K562 (cell line): ENCODE results near the gene PNLIPRP2. TPM values are rescaled to one million over a fixed set of nuclear protein-coding genes. Genes with fewer than 3 reads are reported as not detected.

Source experiments
- ATAC-seq: fragments of 200-7000 bp; cut with Tn5 transposase; 3 replicates; pipeline ENCODE4 v1.9.1; 2020; ENCODE audit warnings: moderate library complexity
- BruUV-seq: library from RNA; stranded (reverse); fragments of 400-500 nt; replicated peaks from 2 replicates; lab custom pipeline; 2021; lab: Mats Ljungman, UMichigan
- CTCF ChIA-PET: fragments of 300-600 bp; formaldehyde crosslinking; extraction: SDS; loops from one replicate; lab custom pipeline; 2021; ENCODE audit warnings: low intra/inter-chr PET ratio; lab: Yijun Ruan, JAX
- POLR2A ChIA-PET: fragments of 300-600, 350-650 bp; sonication (Branson Sonifier 250); formaldehyde crosslinking; extraction: SDS; loops from one replicate; lab custom pipeline; 2021; ENCODE audit warnings: antibody characterized with exemption, inconsistent platforms; lab: Yijun Ruan, JAX
- DNase-seq, 4 experiments: peaks; one replicate each; pipeline versions ENCODE4 v3.0.0 to v3.0.0-alpha.2; 2011 to 2018; ENCODE audit warnings: low spot score in 3 of 4, mixed read lengths in 3 of 4; ENCODE audit errors: extremely low read depth in 1 of 4
- FAIRE-seq: peaks from 2 replicates; lab custom pipeline; 2011; peaks lifted over from hg19 to GRCh38; lab: Jason Lieb, UNC
- H2AFZ ChIP-seq: 2 replicates; pipeline ENCODE4 v1.6.0; 2011; ENCODE audit warnings: low read depth, low read length, control low read depth, inconsistent platforms
- H3K27ac ChIP-seq: fragments of 200-600 bp; 3 replicates; pipeline ENCODE4 v1.8.0; 2011; ENCODE audit warnings: low read depth, mild to moderate bottlenecking, control low read depth, inconsistent platforms, low read length, moderate library complexity, mixed read lengths; ENCODE audit errors: extremely low read depth
- H3K27me3 ChIP-seq, 2 experiments: fragments of 300-600 bp in 1 of 2; 2 replicates in 1 of 2; 3 replicates in 1 of 2; pipeline versions ENCODE4 v1.6.0 to v1.8.0; 2011; ENCODE audit warnings: inconsistent platforms in 2 of 2, low read length in 2 of 2, mild to moderate bottlenecking in 1 of 2, mixed read lengths in 1 of 2, moderate library complexity in 1 of 2; ENCODE audit not compliant: control insufficient read depth in 2 of 2, insufficient read depth in 2 of 2
- H3K36me3 ChIP-seq: fragments of 300-600 bp; 3 replicates; pipeline ENCODE4 v1.8.0; 2011; ENCODE audit warnings: mild to moderate bottlenecking, low read length, inconsistent platforms; ENCODE audit not compliant: control insufficient read depth, insufficient read depth
- H3K4me1 ChIP-seq, 2 experiments: fragments of 200-600 bp in 1 of 2; replicated peaks in 1 of 2; 2 replicates in 1 of 2; 3 replicates in 1 of 2; pipeline versions ENCODE4 v1.5.1 to v1.8.0; 2011; ENCODE audit warnings: inconsistent platforms in 2 of 2, low read length in 2 of 2, mild to moderate bottlenecking in 1 of 2, mixed read lengths in 1 of 2, moderate library complexity in 1 of 2; ENCODE audit not compliant: control insufficient read depth in 2 of 2, insufficient read depth in 2 of 2
- H3K4me2 ChIP-seq: 2 replicates; pipeline ENCODE4 v1.6.1; 2011; ENCODE audit warnings: low read length, control low read depth, inconsistent platforms, mixed read lengths; ENCODE audit not compliant: insufficient read depth
- H3K4me3 ChIP-seq: fragments of 200-600 bp; sonication (generic), shearing (Covaris generic); 2 replicates; pipeline ENCODE4 v1.5.1; 2016; ENCODE audit warnings: control low read depth, inconsistent platforms
- H3K79me2 ChIP-seq: fragments of 200-600 bp; 3 replicates; pipeline ENCODE4 v1.8.0; 2011; ENCODE audit warnings: low read length, inconsistent platforms; ENCODE audit not compliant: control insufficient read depth, insufficient read depth
- H3K9ac ChIP-seq, 2 experiments: 2 replicates each; pipeline versions ENCODE4 v1.6.0 to v1.6.1; 2011; ENCODE audit warnings: low read depth in 2 of 2, low read length in 2 of 2, control low read depth in 1 of 2, inconsistent platforms in 1 of 2, mild to moderate bottlenecking in 1 of 2, mixed read lengths in 1 of 2; ENCODE audit not compliant: insufficient read depth in 1 of 2
- H3K9me1 ChIP-seq: one replicate; pipeline ENCODE4 v1.6.0; 2011; ENCODE audit warnings: inconsistent platforms, mild to moderate bottlenecking, low read length, moderate library complexity; ENCODE audit not compliant: control insufficient read depth, insufficient read depth
- H3K9me3 ChIP-seq: replicated peaks from 2 replicates; pipeline ENCODE4 v1.5.1; 2011; ENCODE audit warnings: low read depth, low read length, inconsistent platforms; ENCODE audit not compliant: control insufficient read depth, insufficient read depth
- H4K20me1 ChIP-seq: replicated peaks from 2 replicates; pipeline ENCODE4 v1.6.1; 2011; ENCODE audit warnings: low read length, inconsistent platforms, mixed read lengths; ENCODE audit not compliant: control insufficient read depth, insufficient read depth
- CCAR2 ChIP-seq: fragments of 200-400 bp; formaldehyde crosslinking; IDR thresholded peaks from 2 replicates; pipeline ENCODE4 v1.6.1; 2017; ENCODE audit warnings: mild to moderate bottlenecking, low read depth, low read length
- CTCFL ChIP-seq: IDR thresholded peaks from 2 replicates; pipeline ENCODE4 v1.6.1; 2011; ENCODE audit warnings: borderline replicate concordance, low read depth, mild to moderate bottlenecking, moderate library complexity, low read length; ENCODE audit not compliant: insufficient read depth, poor library complexity, severe bottlenecking
- FOXK2 ChIP-seq, 2 experiments: fragments of 450-650 bp; IDR thresholded peaks in 1 of 2; conservative IDR thresholded peaks in 1 of 2; 2 replicates each; pipeline ENCODE4 v1.6.1; 2016; ENCODE audit warnings: low read depth in 2 of 2, mild to moderate bottlenecking in 1 of 2
- IRF2 ChIP-seq: sonication (generic); formaldehyde crosslinking; IDR thresholded peaks from 2 replicates; pipeline ENCODE4 v1.8.1; 2022; ENCODE audit warnings: mild to moderate bottlenecking, missing genetic modification reagents
- PHB ChIP-seq: fragments of 250-450 bp; sonication (Bioruptor Pico); IDR thresholded peaks from 2 replicates; pipeline ENCODE4 v1.5.0; 2021
- RAD51 ChIP-seq: fragments of 450-650 bp; IDR thresholded peaks from 2 replicates; pipeline ENCODE4 v1.7.1; 2016; ENCODE audit warnings: low read depth, mild to moderate bottlenecking, borderline replicate concordance
- SMARCB1 ChIP-seq: IDR thresholded peaks from 2 replicates; pipeline ENCODE4 v1.6.1; 2011; ENCODE audit warnings: improper control_type of control experiment, low read depth; ENCODE audit not compliant: insufficient read length
- TEAD4 ChIP-seq, 2 experiments: sonication (generic) in 1 of 2; formaldehyde crosslinking in 1 of 2; IDR thresholded peaks; 2 replicates each; pipeline versions ENCODE4 v1.6.1 to v1.8.0; 2012 to 2022; ENCODE audit warnings: borderline replicate concordance in 1 of 2, inconsistent platforms in 1 of 2, low read length in 1 of 2, mild to moderate bottlenecking in 1 of 2, missing genetic modification reagents in 1 of 2
- TRIM28 ChIP-seq: fragments of 450-650 bp; IDR thresholded peaks from 2 replicates; pipeline ENCODE4 v1.6.1; 2017
- TSHZ1 ChIP-seq: fragments of 250-450 bp; sonication (Bioruptor Pico); IDR thresholded peaks from 2 replicates; pipeline ENCODE4 v1.4.0; 2020; ENCODE audit warnings: mild to moderate bottlenecking, moderate library complexity
- ZBTB1 ChIP-seq: sonication (generic); formaldehyde crosslinking; IDR thresholded peaks from 2 replicates; pipeline ENCODE4 v1.8.1; 2023; ENCODE audit warnings: missing genetic modification reagents, low read depth, mild to moderate bottlenecking, borderline replicate concordance
- ZNF124 ChIP-seq: sonication (generic); formaldehyde crosslinking; IDR thresholded peaks from 2 replicates; pipeline ENCODE4 v1.8.1; 2022; ENCODE audit warnings: missing genetic modification reagents
- ZNF561 ChIP-seq: fragments of 450-650 bp; formaldehyde crosslinking; conservative IDR thresholded peaks from 2 replicates; pipeline ENCODE4 v1.4.0; 2020; ENCODE audit warnings: mild to moderate bottlenecking, moderate library complexity
- ZNF764 ChIP-seq: fragments of 250-450 bp; sonication (Bioruptor Pico); IDR thresholded peaks from 2 replicates; pipeline ENCODE4 v1.4.0; 2020; ENCODE audit warnings: low read depth, mild to moderate bottlenecking, moderate library complexity
- ZNF77 ChIP-seq: fragments of 250-450 bp; sonication (Bioruptor Pico); IDR thresholded peaks from 2 replicates; pipeline ENCODE4 v1.5.0; 2020
- WGBS: fragments of 100-300 bp; shearing (Covaris generic); methylation state at CpG from one replicate; pipeline ENCODE4 v1.1.6; 2016; ENCODE audit warnings: low coverage, mixed read lengths; ENCODE audit not compliant: insufficient coverage; ENCODE audit errors: missing lambda C conversion rate; 5-methylcytosine and 5-hydroxymethylcytosine counted together
- in situ Hi-C: fragments of 300-500 bp; cut with MboI; formaldehyde crosslinking; loops from 4 replicates; pipeline ENCODE4 v1.15.0; 2018; ENCODE audit warnings: inconsistent platforms, mixed read lengths
- intact Hi-C: fragments of 100-400 bp; cut with micrococcal nuclease; formaldehyde crosslinking; loops from 2 replicates; pipeline ENCODE4 v1.14.2; 2022
- polyA plus RNA-seq, 8 experiments: library from polyadenylated mRNA; depleted of rRNA in 4 of 8; stranded (reverse) in 5 of 8; unstranded in 3 of 8; fragments of >200 nt; fragmentation: Nextera tagmentation in 2 of 8; fragmentation: Illumina TruSeq in 1 of 8; extraction: Ambion mirVana in 2 of 8; extraction: Trizol in 1 of 8; gene quantifications; 2 replicates each; pipeline versions ENCODE4 v1.2.1 to v1.2.3, GENCODE V29; 2011 to 2014; ENCODE audit warnings: inconsistent platforms in 1 of 8, missing spikeins in 1 of 8
- total RNA-seq, 7 experiments: library from RNA; depleted of rRNA in 6 of 7; stranded (reverse); fragments of >200 nt in 6 of 7; fragmentation: Illumina TruSeq in 2 of 7; extraction: Trizol in 2 of 7; gene quantifications; 2 replicates each; pipeline versions ENCODE4 v1.2.1 to v1.2.3, GENCODE V29; 2011 to 2021; ENCODE audit warnings: low replicate concordance in 1 of 7
- TF ChIP-seq, protein P1 (sequence below): IDR thresholded peaks from 2 replicates; pipeline ENCODE4 v1.6.1; 2016; ENCODE audit warnings: missing genetic modification characterization, missing compliant biosample characterization

PNLIPRP2 gene
- total and polyA plus RNA-seq, 9 of the 15 experiments (the other 6 are each of a cell fraction or from before 2014, with no cell fraction given): 0.38 TPM; not detected in 8

DNA sequence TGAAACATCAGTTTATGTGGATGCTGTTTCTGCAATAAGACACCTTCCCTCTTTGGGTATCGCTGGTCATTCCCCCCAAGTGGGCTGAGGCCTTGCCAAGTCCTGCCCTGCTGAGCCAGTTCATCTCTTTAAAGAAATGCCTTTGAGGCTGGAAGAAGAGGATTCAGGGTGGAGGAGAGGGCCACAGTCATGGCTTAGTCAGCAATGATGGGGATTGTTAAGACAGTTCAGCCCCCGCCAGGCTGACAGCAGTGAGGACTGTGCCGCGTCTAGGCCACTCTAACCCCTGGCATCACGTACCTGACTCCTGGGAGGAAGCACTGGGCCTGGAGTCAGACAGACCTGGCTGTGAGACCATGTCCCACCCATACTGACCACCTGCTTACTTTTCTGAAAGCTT, 48.3 kb downstream of the PNLIPRP2 start:
- no peak overlapping the region for H3K27ac ChIP-seq
- no peaks in the 10 kb centered on the region for H3K9me1 ChIP-seq
- no peak overlapping the region for H2AFZ ChIP-seq
- FAIRE-seq (no peak), DNase-seq (no peak), ATAC-seq (no peak)
- TF ChIP-seq ZNF77 (CRISPR knock-in tag): no peak
- no peak for TF ChIP-seq ZNF561 (CRISPR knock-in tag)
- no peak for TF ChIP-seq CCAR2
- TF ChIP-seq CTCFL: no peak
- no peak for TF ChIP-seq FOXK2 (conservative IDR thresholded peaks at IDR 0.05 in 1 of 2, IDR thresholded peaks at IDR 0.05 in 1 of 2; ENCODE audit: low read depth in 2 of 2)
- no peak for TF ChIP-seq ZNF764 (CRISPR knock-in tag)
- TF ChIP-seq TRIM28: no peak
- no peak for TF ChIP-seq ZNF124 (CRISPR knock-in tag)
- TF ChIP-seq SMARCB1: no peak
- TF ChIP-seq ZBTB1 (CRISPR knock-in tag): no peak
- no peak for TF ChIP-seq TSHZ1 (CRISPR knock-in tag)
- no peak for TF ChIP-seq TEAD4 (IDR thresholded peaks at IDR 0.05; ENCODE audit: low read length)
- TF ChIP-seq TEAD4 (CRISPR knock-in tag; IDR thresholded peaks at IDR 0.05; ENCODE audit: borderline replicate concordance): no peak
- TF ChIP-seq, protein P1, sequence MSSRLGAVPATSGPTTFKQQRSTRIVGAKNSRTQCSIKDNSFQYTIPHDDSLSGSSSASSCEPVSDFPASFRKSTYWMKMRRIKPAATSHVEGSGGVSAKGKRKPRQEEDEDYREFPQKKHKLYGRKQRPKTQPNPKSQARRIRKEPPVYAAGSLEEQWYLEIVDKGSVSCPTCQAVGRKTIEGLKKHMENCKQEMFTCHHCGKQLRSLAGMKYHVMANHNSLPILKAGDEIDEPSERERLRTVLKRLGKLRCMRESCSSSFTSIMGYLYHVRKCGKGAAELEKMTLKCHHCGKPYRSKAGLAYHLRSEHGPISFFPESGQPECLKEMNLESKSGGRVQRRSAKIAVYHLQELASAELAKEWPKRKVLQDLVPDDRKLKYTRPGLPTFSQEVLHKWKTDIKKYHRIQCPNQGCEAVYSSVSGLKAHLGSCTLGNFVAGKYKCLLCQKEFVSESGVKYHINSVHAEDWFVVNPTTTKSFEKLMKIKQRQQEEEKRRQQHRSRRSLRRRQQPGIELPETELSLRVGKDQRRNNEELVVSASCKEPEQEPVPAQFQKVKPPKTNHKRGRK (tag): no peak
- no peak for TF ChIP-seq PHB
- TF ChIP-seq IRF2: no peak
- TF ChIP-seq RAD51: no peak
- BruUV-seq: no TSS peak
- peaks cover 0 to 26% of the 10 kb centered on the region in 2 experiments; a peak in 3 of 5 replicates for H3K27me3 ChIP-seq
- no peak overlapping the region for H3K4me2 ChIP-seq
- WGBS: 4% methylated on average over 3 of the region's 5 CpGs
- H3K9me3 ChIP-seq: no peaks in the 10 kb centered on the region
- ChIA-PET POLR2A (no interaction called here), CTCF (no interaction called here)
- in situ Hi-C loops (no loop called here), intact Hi-C loops (no loop called here)
- peaks cover 0 to 6% of the 10 kb centered on the region in 2 experiments; a peak in 2 of 5 replicates for H3K4me1 ChIP-seq
- no peaks in the 10 kb centered on the region for H3K36me3 ChIP-seq
- H3K9ac ChIP-seq: no peak overlapping the region
- H3K79me2 ChIP-seq: no peaks in the 10 kb centered on the region
- H3K4me3 ChIP-seq: no peak overlapping the region
- no peaks in the 10 kb centered on the region for H4K20me1 ChIP-seq
